Peyer's patch (tissue), 4 donors: ENCODE results near the gene DGKH. TPM values are rescaled to one million over a fixed set of nuclear protein-coding genes. Genes with fewer than 3 reads are reported as not detected.

Experiments
- DNase-seq, 3 donors: peaks; one replicate each; pipeline ENCODE4 v3.0.0-alpha.2; 2017 to 2019
- H3K27ac ChIP-seq, 4 donors: fragments of 200-600 bp; sonication (generic); one replicate each; pipeline ENCODE4 v1.5.1; 2016 to 2019
- H3K27me3 ChIP-seq, 2 donors: fragments of 200-600 bp; sonication (generic); one replicate each; pipeline ENCODE4 v1.5.1; 2019
- H3K36me3 ChIP-seq, 3 donors: fragments of 200-600 bp; sonication (generic); one replicate each; pipeline ENCODE4 v1.5.1; 2016 to 2019
- H3K4me1 ChIP-seq, 4 donors: fragments of 200-600 bp; sonication (generic); one replicate each; pipeline ENCODE4 v1.5.1; 2016 to 2019
- H3K4me3 ChIP-seq, 4 donors: fragments of 200-600 bp; sonication (generic); 1 replicate in 3 of 4; 2 replicates in 1 of 4; pipeline ENCODE4 v1.5.1; 2016 to 2019; ENCODE audit warnings: mild to moderate bottlenecking in 1 of 4
- H3K9me3 ChIP-seq, 4 donors: fragments of 200-600 bp; sonication (generic); one replicate each; pipeline ENCODE4 v1.5.1; 2016 to 2019; ENCODE audit warnings: mild to moderate bottlenecking in 1 of 4
- POLR2A ChIP-seq, 2 donors: fragments of 450-650 bp; IDR thresholded peaks; one replicate each; pipeline ENCODE4 v1.5.1; 2017; ENCODE audit warnings: antibody characterized with exemption in 2 of 2, mild to moderate bottlenecking in 2 of 2, moderate library complexity in 2 of 2
- total RNA-seq, 4 donors: library from RNA; depleted of rRNA; stranded (reverse); fragments of >200 nt; gene quantifications; one replicate each; pipeline ENCODE4 v1.1.0, GENCODE V29; 2016
- TF ChIP-seq, protein P1 (sequence below), 6 experiments: fragments of 450-650 bp in 4 of 6; fragments of 200-600 bp in 2 of 6; sonication (generic) in 1 of 6; IDR thresholded peaks; one replicate each; pipeline ENCODE4 v1.5.1; 2017 to 2019; ENCODE audit warnings: antibody characterized with exemption in 6 of 6, mild to moderate bottlenecking in 3 of 6, moderate library complexity in 1 of 6

Gene DGKH
- total RNA-seq, 4 donors from 2014 or later = 9.5 to 30.5 (median 18.8) TPM

DNA sequence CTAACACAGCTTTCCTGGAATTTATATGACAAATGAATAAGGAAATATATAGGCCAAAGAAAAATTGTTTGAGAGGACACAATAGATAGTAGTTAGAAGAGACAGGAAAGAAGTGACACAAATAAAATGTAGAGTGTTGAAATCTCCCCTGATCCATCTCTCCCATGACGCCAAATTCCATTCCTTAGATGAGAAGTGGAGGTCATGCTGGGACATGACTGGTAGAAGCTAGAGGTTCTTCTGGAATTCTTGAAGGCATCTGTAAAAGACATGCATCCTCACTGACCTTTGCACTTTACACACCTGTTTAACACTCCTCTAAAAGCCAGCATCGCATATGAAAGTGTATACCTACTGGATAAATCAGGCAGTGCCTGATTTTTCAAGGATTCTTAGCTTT lies 67.8 kb downstream of the DGKH start:
- no peak overlapping the region for H3K27ac ChIP-seq
- no peaks in the 10 kb centered on the region for H3K4me1 ChIP-seq
- no peak for DNase-seq
- no peak overlapping the region for H3K4me3 ChIP-seq
- TF ChIP-seq, protein P1, sequence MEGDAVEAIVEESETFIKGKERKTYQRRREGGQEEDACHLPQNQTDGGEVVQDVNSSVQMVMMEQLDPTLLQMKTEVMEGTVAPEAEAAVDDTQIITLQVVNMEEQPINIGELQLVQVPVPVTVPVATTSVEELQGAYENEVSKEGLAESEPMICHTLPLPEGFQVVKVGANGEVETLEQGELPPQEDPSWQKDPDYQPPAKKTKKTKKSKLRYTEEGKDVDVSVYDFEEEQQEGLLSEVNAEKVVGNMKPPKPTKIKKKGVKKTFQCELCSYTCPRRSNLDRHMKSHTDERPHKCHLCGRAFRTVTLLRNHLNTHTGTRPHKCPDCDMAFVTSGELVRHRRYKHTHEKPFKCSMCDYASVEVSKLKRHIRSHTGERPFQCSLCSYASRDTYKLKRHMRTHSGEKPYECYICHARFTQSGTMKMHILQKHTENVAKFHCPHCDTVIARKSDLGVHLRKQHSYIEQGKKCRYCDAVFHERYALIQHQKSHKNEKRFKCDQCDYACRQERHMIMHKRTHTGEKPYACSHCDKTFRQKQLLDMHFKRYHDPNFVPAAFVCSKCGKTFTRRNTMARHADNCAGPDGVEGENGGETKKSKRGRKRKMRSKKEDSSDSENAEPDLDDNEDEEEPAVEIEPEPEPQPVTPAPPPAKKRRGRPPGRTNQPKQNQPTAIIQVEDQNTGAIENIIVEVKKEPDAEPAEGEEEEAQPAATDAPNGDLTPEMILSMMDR (IDR thresholded peaks at IDR 0.05) = no peak
- no peak for TF ChIP-seq POLR2A (IDR thresholded peaks at IDR 0.05)
- no peaks in the 10 kb centered on the region for H3K27me3 ChIP-seq
- no peaks in the 10 kb centered on the region for H3K36me3 ChIP-seq
- H3K9me3 ChIP-seq = no peaks in the 10 kb centered on the region

DNA sequence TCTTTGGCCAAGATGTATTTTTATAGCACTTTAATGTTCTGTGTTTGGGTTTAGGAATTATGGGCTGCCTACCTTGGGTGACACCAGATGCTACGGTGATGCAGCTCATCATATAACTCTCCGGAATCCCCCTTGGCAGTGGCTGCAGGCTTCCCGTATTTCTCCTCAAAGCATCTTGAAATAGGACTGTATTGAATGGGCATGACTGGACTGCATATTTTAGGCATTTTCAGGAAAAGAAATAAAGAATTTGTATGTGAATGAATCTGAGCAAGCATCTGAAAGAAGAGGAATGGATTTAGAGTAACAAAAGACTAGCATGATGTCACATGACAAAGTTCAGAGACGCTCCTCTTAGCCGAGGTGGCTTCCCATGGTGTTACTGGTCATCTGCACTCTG lies 70.6 kb downstream of the DGKH start:
- no peaks in the 10 kb centered on the region for H3K4me1 ChIP-seq
- no peak overlapping the region for H3K27ac ChIP-seq
- H3K4me3 ChIP-seq = no peak overlapping the region
- no peak for TF ChIP-seq POLR2A (IDR thresholded peaks at IDR 0.05)
- TF ChIP-seq, protein P1 (IDR thresholded peaks at IDR 0.05) = no peak
- DNase-seq = no peak
- H3K9me3 ChIP-seq = no peaks in the 10 kb centered on the region
- no peaks in the 10 kb centered on the region for H3K27me3 ChIP-seq
- H3K36me3 ChIP-seq = no peaks in the 10 kb centered on the region

DNA sequence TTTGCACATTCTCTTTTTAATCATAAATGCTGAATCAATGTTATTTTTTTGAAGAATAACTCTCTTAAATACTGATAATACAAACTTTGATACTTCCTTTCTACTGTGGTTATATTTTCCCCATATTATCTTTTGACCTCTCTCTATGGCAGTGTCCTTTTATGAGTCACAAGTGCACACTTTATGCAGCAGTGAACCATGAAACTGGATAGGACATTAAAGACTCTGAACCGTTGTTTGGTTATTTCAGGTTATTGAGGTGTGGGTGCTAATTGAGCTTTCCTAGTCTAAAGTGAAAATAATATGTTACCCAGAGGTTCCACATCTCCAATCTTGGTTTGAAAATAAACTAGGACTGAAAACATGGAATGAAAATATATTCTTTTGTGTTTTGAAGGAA lies 71.4 kb downstream of the DGKH start:
- H3K36me3 ChIP-seq = no peaks in the 10 kb centered on the region
- no peaks in the 10 kb centered on the region for H3K4me1 ChIP-seq
- no peak for DNase-seq
- no peak overlapping the region for H3K4me3 ChIP-seq
- TF ChIP-seq, protein P1 (IDR thresholded peaks at IDR 0.05) = no peak
- TF ChIP-seq POLR2A (IDR thresholded peaks at IDR 0.05) = no peak
- H3K27ac ChIP-seq = no peak overlapping the region
- no peaks in the 10 kb centered on the region for H3K27me3 ChIP-seq
- H3K9me3 ChIP-seq = no peaks in the 10 kb centered on the region

DNA sequence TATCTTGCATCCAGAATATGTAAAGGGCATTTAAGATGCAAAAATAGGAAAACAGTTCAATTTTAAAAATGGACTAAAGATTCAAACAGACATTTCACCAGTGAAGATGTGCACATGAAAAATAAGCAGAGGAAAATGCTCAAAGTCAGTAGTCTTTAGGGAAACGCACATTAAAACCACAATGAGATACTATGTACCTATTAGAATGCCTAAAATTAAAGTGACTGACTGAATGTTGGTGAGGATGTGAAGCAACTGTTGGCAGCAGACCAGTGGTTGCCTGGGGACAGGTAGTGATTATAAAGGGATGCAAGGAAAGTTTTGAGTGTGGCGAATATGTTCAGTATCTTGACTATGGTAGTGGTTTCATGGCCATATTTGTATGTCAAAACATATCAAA lies 75.2 kb downstream of the DGKH start:
- H3K27me3 ChIP-seq = no peaks in the 10 kb centered on the region
- H3K4me1 ChIP-seq = no peaks in the 10 kb centered on the region
- H3K27ac ChIP-seq = no peak overlapping the region
- no peak for DNase-seq
- no peak overlapping the region for H3K4me3 ChIP-seq
- peaks cover 0 to 4% (median 0%) of the 10 kb centered on the region in 3 donors for H3K36me3 ChIP-seq
- no peak for TF ChIP-seq POLR2A (IDR thresholded peaks at IDR 0.05)
- TF ChIP-seq, protein P1 (IDR thresholded peaks at IDR 0.05) = no peak
- no peaks in the 10 kb centered on the region for H3K9me3 ChIP-seq

DNA sequence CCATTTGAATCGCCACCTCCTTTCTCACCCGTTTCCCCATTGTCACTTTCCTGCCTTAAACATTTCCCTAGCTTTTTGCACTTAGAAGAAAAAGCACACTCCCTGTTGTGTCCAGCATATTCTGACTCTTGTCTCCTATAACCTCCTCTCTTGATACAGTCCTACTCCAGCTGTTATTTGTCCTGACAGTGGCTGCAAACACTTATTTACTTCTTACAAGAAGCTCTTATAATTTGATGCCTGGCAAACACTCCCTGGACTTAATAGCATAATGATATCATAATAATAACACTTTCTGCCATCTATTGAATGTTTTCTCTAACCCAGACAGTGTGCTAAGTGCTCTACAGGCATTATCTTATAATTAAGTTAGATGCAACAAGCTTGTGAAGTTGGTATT lies 76.6 kb downstream of the DGKH start:
- Histone ChIP-seq H3K9me3 (no peaks in the 10 kb centered on the region), H3K4me3 (no peak overlapping the region), H3K27me3 (no peaks in the 10 kb centered on the region), H3K27ac (no peak overlapping the region), H3K36me3 (peaks cover 0 to 19% (median 0%) of the 10 kb centered on the region in 3 donors), H3K4me1 (no peaks in the 10 kb centered on the region)
- DNase-seq = no peak
- TF ChIP-seq, protein P1 (IDR thresholded peaks at IDR 0.05) = no peak
- no peak for TF ChIP-seq POLR2A (IDR thresholded peaks at IDR 0.05)

DNA sequence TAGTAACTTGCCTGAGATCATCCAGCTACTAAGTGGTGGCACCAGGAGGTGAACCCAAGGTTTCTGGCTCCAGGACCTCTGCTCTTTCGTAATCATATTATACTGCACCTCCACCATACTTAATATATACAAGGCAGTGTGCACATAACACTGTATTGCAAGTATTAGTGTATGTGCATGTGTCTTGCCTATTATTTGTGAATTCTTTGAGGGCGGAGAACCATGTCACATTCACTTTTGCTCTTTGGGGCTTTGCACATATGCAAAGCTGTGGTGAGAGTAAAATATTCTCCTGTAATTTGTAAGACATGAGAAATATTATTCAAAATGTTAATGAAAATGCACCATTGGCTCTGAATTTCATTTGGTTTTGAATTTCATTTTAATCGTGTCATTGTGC lies 78.6 kb downstream of the DGKH start:
- H3K27ac ChIP-seq = no peak overlapping the region
- H3K9me3 ChIP-seq = no peaks in the 10 kb centered on the region
- H3K4me1 ChIP-seq = no peaks in the 10 kb centered on the region
- no peaks in the 10 kb centered on the region for H3K27me3 ChIP-seq
- no peak for DNase-seq
- H3K36me3 ChIP-seq = peaks cover 0 to 29% (median 0%) of the 10 kb centered on the region in 3 donors
- no peak for TF ChIP-seq POLR2A (IDR thresholded peaks at IDR 0.05)
- TF ChIP-seq, protein P1 (IDR thresholded peaks at IDR 0.05) = no peak
- no peak overlapping the region for H3K4me3 ChIP-seq
